NCI-H1105 (cell line): ENCODE measurements around the gene GPANK1.

Experiments used
- DNase-seq: peaks from one replicate; lab custom pipeline; 2025; lab: John Stamatoyannopoulos, UW

GPANK1 gene

GRCh38 chr6:31691078-31691463, 26.3 kb upstream of the GPANK1 start:
- DNase-seq, result no peak

DNA sequence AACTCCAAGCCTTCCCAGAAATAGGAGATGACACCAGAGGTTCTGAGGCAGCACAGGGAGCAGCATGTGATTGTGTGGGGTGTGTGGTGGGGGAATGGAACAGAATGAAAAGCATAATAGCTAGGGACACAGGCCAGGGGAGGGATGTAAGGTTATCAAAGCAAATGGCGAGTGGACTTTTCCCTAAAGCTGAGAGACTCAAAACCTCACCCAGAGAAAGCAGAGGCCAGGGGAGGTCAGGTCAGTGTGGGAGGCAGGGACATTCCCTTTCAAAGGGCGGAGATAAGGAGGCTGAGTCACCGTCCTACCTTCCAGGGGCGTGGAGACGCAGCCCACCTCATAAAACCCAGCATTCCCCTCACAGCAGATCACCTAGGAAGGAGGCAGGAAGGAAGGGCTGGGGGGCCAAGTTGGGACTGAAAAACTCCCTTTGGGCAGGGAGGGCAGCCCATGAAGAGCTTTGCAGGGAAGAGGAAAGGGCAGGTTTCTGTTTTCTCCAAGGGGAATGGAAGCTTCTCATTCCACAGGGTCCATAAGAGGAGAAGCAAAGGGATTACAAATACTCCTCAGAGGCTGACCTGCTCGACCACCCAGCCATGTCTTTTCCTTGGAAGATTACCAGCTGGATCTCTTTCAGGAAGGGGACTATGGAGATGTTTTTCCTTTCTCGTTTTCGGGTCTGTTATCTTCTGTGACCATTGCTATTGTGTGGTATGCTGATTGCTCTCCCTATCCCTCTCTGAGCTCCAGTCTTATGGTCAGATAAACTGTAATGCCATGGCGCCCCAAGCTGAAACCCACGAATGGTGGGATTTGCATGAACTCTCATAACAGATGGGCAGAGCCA, 25.7 kb upstream of the GPANK1 start:
- no peak for DNase-seq

- DNase-seq, result no peak
These were observed 24.7 kb upstream of the GPANK1 start for GRCh38 chr6:31689249-31690110.

DNA sequence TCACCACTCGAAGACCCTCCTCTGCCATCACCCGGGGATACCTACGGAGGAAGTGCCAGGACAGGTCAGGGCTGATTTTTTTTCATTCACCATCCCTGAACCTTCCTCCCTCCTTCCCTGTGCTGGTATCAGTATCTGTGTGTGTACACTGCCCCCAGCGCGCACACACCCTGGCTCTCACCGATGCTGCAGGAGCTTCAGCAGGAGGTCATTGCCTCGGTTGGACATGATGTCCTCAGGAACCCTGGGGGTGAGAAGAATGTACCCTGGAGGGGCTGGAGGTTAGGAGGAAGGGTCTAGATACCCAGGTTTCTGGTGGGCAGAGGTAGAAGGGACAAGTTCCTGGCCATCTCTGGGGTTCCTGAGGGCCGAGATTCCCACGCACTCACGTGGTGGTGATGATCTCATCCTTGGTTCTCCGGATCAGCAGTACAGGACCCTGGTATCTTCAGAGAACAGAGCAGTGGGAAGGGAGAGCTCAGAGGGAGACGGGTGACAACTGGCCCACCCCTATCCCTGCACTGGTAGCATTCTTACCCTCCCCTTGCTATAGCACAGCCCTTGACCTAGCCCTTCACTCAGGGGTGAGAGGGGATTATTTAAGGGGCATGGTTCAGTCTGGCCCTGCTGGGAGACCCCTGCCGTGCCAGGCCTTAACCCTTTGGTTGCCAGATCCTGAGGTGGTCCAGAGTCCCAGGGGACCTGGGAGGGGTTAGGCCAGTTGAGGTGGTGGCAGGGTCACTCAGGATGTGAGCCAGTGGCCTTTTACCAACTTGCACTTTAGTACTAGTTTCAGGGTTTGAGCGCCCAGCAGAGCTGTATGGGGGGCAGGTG, 23.3 kb upstream of the GPANK1 start:
- no peak for DNase-seq

DNA sequence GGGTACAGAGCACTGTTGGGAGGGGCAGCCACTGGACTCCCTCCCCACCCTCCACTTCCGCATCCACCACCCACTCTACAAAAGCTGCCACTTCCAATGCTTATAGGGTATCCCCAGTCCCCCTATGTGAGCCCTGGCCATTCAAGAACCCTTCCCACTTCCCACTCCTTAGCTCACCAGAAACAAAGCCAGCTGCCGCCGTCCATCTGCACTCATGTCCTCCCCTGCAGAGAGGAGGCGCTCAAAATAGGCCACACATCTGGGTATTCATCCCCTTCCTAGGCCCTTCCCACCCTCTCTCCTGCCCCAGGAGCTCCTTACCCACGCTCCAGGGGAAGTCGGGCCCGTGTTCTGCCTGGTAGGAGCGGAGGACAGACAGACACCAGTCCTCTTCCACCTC, 22.5 kb upstream of the GPANK1 start:
- no peak for DNase-seq

GRCh38 chr6:31686483-31686882, 21.7 kb upstream of the GPANK1 start:
- no peak for DNase-seq

- DNase-seq, result no peak
These were observed 18.8 kb upstream of the GPANK1 start for GRCh38 chr6:31683591-31683990.

DNA sequence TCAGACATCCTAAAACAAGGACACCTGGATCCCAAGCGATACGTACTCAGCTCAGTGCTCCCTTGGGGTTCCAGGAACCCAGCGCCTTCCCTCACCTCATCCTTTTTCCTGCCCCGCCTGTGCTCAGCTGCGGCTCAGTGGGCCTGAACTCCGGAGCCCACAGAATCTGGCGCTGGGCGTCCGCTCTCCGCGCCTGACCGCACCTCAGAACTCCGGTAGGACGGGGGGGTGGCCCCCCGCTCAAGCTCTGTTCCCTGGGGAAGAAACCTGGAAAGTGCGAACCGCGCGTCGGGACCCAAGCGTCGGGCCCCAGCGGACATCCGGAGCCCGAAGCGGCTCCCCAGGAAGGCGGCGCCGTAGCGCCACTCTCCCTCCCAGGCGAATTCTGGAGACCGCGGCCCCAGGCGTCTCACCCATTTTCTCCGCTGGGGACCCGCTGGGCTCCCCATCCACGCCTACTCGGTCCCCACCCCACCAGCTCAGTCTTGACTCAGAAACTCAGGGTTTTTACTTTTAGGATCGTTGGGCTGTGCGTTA, 16.4 kb upstream of the GPANK1 start:
- DNase-seq, result no peak

- DNase-seq, result peak; percentile 64
These were observed 15.7 kb upstream of the GPANK1 start, which contains the start of gene LY6G5C for GRCh38 chr6:31680226-31681134. Gene LY6G5C (minus strand): TSS chr6:31681067. CDS start chr6:31680373, 694 bp downstream.

DNA sequence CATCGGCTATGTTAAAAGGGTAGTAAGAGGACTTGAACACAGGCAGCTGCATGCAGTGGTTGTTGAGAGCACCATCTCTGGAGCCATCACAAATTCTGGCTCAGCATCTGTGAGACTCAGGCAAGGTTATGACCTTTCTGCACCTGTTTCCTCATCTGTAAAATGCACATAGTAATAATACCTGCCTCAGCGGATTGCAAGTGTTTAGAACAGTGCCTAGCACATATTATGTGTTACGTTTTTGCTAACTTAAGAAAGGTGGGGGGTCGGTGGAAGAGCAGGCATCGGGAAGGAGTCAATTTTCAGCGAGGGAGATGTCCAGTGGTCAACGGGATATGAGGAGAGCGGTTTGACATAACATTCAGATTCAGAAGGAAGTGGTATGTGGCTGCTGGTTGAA, 13.2 kb upstream of the GPANK1 start:
- no peak for DNase-seq

DNA sequence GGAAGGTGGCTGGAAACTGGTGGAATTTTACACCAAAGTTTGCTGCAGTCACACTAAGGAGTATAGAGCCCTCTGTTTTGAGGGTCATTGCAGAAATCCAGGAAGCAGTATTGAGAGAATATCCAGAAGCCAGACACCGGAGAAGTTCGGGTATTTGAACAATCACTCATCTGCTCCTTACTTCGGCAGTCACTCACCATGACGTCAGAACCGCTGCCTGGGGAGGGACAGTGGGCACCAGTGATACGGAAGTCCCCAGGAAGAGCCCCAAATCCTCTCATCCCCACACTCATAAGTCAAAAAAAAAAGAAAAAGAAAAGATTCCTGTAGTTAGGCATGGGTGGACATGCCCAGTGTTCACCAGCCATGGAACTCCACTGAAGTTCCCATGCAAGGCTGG, 12.1 kb upstream of the GPANK1 start:
- DNase-seq, result no peak

DNA sequence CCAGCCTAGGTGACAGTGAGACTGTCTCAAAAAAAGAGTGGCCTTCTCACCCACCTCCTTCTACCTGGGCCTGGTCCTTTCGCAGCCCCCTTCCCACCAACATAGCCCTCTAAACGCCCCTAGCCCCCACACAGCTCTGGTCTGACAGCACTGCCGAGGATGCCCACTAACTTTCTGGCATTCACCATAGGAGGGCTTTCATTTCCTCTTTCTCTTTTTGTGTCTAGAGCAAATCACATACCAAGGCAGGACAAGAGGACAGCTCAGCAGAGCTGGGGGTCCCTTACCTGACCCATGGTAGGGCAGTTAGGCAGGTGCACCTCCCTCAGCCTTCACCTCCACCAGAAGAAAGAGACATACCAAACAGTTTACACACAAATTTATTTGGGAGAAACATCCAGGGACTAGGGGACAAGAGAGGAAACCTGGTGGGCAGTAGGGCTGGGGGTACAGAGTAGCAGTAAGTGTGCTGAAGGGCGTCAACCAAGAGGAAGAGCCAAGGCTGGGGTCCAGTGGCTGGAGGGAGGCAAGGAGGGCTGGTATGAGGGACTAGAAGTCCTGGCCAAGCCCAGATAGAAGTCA, 11.6 kb upstream of the GPANK1 start:
- DNase-seq, result no peak

DNA sequence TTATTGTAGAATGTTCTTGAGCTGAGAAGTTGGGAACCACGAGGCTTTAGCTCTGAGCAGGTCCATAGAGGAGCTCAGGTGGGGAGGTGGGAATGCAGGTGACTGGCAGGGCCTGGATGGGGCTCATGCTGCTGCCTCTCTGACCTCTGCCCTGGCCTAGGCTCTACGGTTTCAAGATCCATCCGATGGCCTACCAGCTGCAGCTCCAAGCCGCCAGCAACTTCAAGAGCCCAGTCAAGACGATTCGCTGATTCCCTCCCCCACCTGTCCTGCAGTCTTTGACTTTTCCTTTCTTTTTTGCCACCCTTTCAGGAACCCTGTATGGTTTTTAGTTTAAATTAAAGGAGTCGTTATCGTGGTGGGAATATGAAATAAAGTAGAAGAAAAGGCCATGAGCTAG, 4.9 kb upstream of the GPANK1 start, which contains the start of gene LY6G5B:
Gene LY6G5B, plus strand, starts transcription at position 301 of the 400 bp plus-strand sequence. CDS start 975 bp downstream, outside the sequence.
- DNase-seq, result no peak

GRCh38 chr6:31666337-31666965, 1.7 kb upstream of the GPANK1 start:
- DNase-seq, result no peak

- DNase-seq, result peak; percentile 96
These were observed 922 bp upstream of the GPANK1 start, which contains the start of gene CSNK2B for GRCh38 chr6:31665501-31666336. Gene CSNK2B (plus strand): TSS chr6:31666080. CDS start chr6:31666832, 752 bp downstream.

DNA sequence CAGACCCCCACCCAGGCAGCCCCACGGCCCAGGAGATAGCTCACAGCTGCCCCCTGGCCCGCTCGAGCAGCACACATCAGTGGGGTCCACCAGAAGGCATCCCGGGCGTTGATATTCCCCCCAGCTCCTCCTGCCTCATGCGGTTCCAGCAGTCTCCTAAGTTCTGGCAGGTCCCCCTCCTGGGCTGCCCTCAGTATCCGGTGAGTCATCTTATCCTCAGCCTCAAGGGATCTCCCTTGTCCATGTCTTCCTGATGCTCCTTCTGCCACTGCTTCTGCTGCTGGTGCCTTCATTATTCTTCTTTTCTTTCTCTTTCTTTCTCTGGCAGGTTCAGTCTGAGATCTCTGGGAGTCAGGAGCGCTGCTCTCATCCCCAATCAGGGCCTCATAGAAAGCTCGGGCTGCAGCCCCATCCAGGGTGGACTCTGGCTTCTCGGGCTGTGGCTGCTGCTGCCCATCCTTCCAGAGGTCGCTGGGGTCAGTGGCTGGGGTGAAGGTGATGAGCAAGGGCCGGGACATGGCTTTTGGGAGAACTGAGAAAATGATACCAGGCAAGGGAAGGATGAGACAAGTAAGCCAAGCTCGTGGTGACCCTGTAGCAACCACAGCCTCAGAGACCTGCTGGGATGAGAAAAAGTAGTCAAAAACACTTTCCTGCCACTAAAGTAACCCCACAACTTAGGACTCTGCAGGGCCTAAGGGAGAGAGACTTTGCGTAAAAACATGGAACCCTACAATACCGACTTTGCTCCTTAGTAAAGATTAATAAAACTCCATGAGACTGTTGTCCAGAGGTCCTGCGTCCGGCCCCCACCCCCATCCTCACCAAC, 622 bp downstream of the GPANK1 start:
- no peak for DNase-seq

DNA sequence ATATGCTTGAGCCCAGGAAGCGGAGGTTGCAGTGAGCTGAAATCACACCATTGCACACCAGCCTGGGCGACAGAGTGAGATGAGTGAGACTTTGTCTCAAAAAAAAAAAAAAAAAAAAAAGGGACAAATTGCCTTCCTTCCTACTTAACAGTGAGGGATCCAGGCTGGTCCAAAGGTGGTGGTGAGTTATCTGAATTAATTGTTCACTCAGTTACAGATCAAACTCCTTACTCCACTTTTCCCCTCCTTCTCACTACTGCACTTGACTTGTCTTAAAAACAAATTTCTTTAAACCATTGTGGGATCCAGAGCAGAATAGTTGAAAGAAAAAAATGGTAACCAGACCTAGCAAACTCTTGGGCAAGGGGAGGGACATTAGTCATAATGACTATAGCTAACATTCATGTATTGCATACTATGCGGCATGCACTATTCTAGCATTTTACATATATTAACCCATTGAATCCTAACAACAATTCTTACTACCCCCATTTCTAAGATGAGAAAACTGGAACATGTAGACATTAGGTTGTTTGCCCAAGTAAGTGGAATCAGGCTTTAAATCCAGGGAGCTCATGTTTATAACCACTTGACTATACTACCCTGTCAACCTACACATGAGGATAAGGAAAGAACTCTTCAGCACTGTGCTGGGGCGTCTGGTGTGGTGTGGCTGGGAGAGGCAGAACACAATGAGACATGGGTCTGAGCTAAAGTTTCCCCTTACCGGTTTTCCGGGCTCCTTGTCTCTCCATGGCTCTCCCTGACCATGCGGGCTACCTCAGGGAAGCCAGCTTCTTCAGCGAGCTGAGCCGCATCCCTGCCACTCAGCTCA, 1.5 kb downstream of the GPANK1 start:
- no peak for DNase-seq
